ENCODE results near the gene MAML2.

The MAML2 gene

GRCh38 chr11:96091476-96091875, 251.5 kb downstream of the MAML2 start:
- no peak for DNase-seq

- peak; percentile 50 for DNase-seq
These were observed 252.3 kb downstream of the MAML2 start for GRCh38 chr11:96090711-96091110.

- no peak for DNase-seq
These were observed 254.1 kb downstream of the MAML2 start for GRCh38 chr11:96088914-96089313.

GRCh38 chr11:96086111-96086510, 256.9 kb downstream of the MAML2 start:
- no peak for DNase-seq

GRCh38 chr11:96085319-96085930, 257.6 kb downstream of the MAML2 start:
- DNase-seq: no peak

- no peak for DNase-seq
These were observed 258.2 kb downstream of the MAML2 start for GRCh38 chr11:96084610-96085318.

- no peak for DNase-seq
These were observed 260.1 kb downstream of the MAML2 start for GRCh38 chr11:96082936-96083335.

GRCh38 chr11:96082002-96082899, 260.7 kb downstream of the MAML2 start:
- DNase-seq: no peak

GRCh38 chr11:96081561-96081960, 261.4 kb downstream of the MAML2 start:
- no peak for DNase-seq

- no peak for DNase-seq
These were observed 263.3 kb downstream of the MAML2 start for GRCh38 chr11:96079691-96080090.

GRCh38 chr11:96075532-96075959, 267.4 kb downstream of the MAML2 start:
- DNase-seq: no peak

GRCh38 chr11:96074551-96075310, 268.3 kb downstream of the MAML2 start:
- peak; percentile 14 for DNase-seq

GRCh38 chr11:96073536-96073935, 269.5 kb downstream of the MAML2 start:
- DNase-seq: peak; percentile 82

- no peak for DNase-seq
These were observed 270.4 kb downstream of the MAML2 start for GRCh38 chr11:96072592-96072991.

GRCh38 chr11:96070453-96070852, 272.5 kb downstream of the MAML2 start:
- DNase-seq: no peak

- DNase-seq: no peak
These were observed 275.8 kb downstream of the MAML2 start for GRCh38 chr11:96067160-96067559.

GRCh38 chr11:96065379-96065778, 277.6 kb downstream of the MAML2 start:
- DNase-seq: no peak

- DNase-seq: no peak
These were observed 279.1 kb downstream of the MAML2 start for GRCh38 chr11:96063886-96064285.

- no peak for DNase-seq
These were observed 279.9 kb downstream of the MAML2 start for GRCh38 chr11:96063053-96063452.

GRCh38 chr11:96062134-96062533, 280.9 kb downstream of the MAML2 start:
- DNase-seq: no peak

GRCh38 chr11:96061730-96062129, 281.3 kb downstream of the MAML2 start:
- DNase-seq: no peak

- no peak for DNase-seq
These were observed 281.9 kb downstream of the MAML2 start for GRCh38 chr11:96061069-96061468.

GRCh38 chr11:96057502-96057901, 285.5 kb downstream of the MAML2 start:
- no peak for DNase-seq
